Mononuclear cell (primary cell): ENCODE results near the gene ZNF750. TPM values are rescaled to one million over a fixed set of nuclear protein-coding genes. Genes with fewer than 3 reads are reported as not detected.

Source experiments
- H3K27me3 ChIP-seq: 2 replicates; pipeline ENCODE4 v1.6.0; 2011; ENCODE audit warnings: low read length, control low read depth; ENCODE audit not compliant: insufficient read depth
- H3K4me1 ChIP-seq: 2 replicates; pipeline ENCODE4 v1.5.1; 2011; ENCODE audit warnings: mild to moderate bottlenecking, low read length, control low read depth; ENCODE audit not compliant: insufficient read depth
- H3K4me3 ChIP-seq: 2 replicates; pipeline ENCODE4 v1.5.1; 2011; ENCODE audit warnings: mild to moderate bottlenecking, low read length, moderate library complexity
- H3K9me3 ChIP-seq: 2 replicates; pipeline ENCODE4 v1.5.1; 2011; ENCODE audit warnings: low read depth, mild to moderate bottlenecking, control low read depth, low read length
- total RNA-seq: library from RNA; depleted of rRNA; stranded (reverse); fragments of >200 nt; gene quantifications from one replicate; pipeline ENCODE4 v1.2.3, GENCODE V29; 2012

ZNF750 gene
- total RNA-seq, 1 donor: not detected

GRCh38 chr17:82876602-82877379, 37.0 kb upstream of the ZNF750 start:
- Histone ChIP-seq H3K9me3 (no peaks in the 10 kb centered on the region), H3K4me1 (peaks cover 70% of the 10 kb centered on the region), H3K27me3 (no peaks in the 10 kb centered on the region), H3K4me3 (no peak overlapping the region)

GRCh38 chr17:82876149-82876548, 36.3 kb upstream of the ZNF750 start:
- peaks cover 69% of the 10 kb centered on the region for H3K4me1 ChIP-seq
- H3K4me3 ChIP-seq: no peak overlapping the region

GRCh38 chr17:82875407-82875856, 35.6 kb upstream of the ZNF750 start:
- no peaks in the 10 kb centered on the region for H3K27me3 ChIP-seq
- H3K4me1 ChIP-seq: peaks cover 68% of the 10 kb centered on the region
- no peaks in the 10 kb centered on the region for H3K9me3 ChIP-seq
- H3K4me3 ChIP-seq: no peak overlapping the region

More at GRCh38 chr17:82876149-82876548, 36.3 kb upstream of the ZNF750 start:
- Histone ChIP-seq H3K27me3 (no peaks in the 10 kb centered on the region), H3K9me3 (no peaks in the 10 kb centered on the region)

- H3K4me3 ChIP-seq: no peak overlapping the region
- no peaks in the 10 kb centered on the region for H3K27me3 ChIP-seq
- H3K9me3 ChIP-seq: no peaks in the 10 kb centered on the region
- peaks cover 62% of the 10 kb centered on the region for H3K4me1 ChIP-seq
Observed at GRCh38 chr17:82874011-82874835, 34.4 kb upstream of the ZNF750 start.

- no peaks in the 10 kb centered on the region for H3K27me3 ChIP-seq
- H3K4me3 ChIP-seq: no peak overlapping the region
- H3K4me1 ChIP-seq: peaks cover 55% of the 10 kb centered on the region
- no peaks in the 10 kb centered on the region for H3K9me3 ChIP-seq
Observed at GRCh38 chr17:82873521-82873920, 33.7 kb upstream of the ZNF750 start.

GRCh38 chr17:82872591-82873520, 33.0 kb upstream of the ZNF750 start:
- Histone ChIP-seq H3K9me3 (no peaks in the 10 kb centered on the region), H3K4me1 (peaks cover 49% of the 10 kb centered on the region), H3K4me3 (no peak overlapping the region), H3K27me3 (no peaks in the 10 kb centered on the region)

GRCh38 chr17:82871776-82872561, 32.1 kb upstream of the ZNF750 start:
- no peaks in the 10 kb centered on the region for H3K9me3 ChIP-seq
- no peak overlapping the region for H3K4me3 ChIP-seq
- peaks cover 44% of the 10 kb centered on the region for H3K4me1 ChIP-seq
- no peaks in the 10 kb centered on the region for H3K27me3 ChIP-seq

GRCh38 chr17:82871056-82871775, 31.4 kb upstream of the ZNF750 start:
- Histone ChIP-seq H3K4me3 (no peak overlapping the region), H3K4me1 (peaks cover 42% of the 10 kb centered on the region), H3K27me3 (no peaks in the 10 kb centered on the region), H3K9me3 (no peaks in the 10 kb centered on the region)

- H3K27me3 ChIP-seq: no peaks in the 10 kb centered on the region
- H3K4me1 ChIP-seq: peaks cover 43% of the 10 kb centered on the region
- H3K4me3 ChIP-seq: no peak overlapping the region
- H3K9me3 ChIP-seq: no peaks in the 10 kb centered on the region
Observed at GRCh38 chr17:82870541-82870940, 30.7 kb upstream of the ZNF750 start.

- Histone ChIP-seq H3K27me3 (no peaks in the 10 kb centered on the region), H3K4me1 (peaks cover 43% of the 10 kb centered on the region), H3K9me3 (no peaks in the 10 kb centered on the region), H3K4me3 (no peak overlapping the region)
Observed at GRCh38 chr17:82870091-82870491, 30.3 kb upstream of the ZNF750 start.

GRCh38 chr17:82869536-82869935, 29.7 kb upstream of the ZNF750 start:
- no peaks in the 10 kb centered on the region for H3K9me3 ChIP-seq
- no peaks in the 10 kb centered on the region for H3K27me3 ChIP-seq
- H3K4me1 ChIP-seq: peaks cover 47% of the 10 kb centered on the region
- no peak overlapping the region for H3K4me3 ChIP-seq

GRCh38 chr17:82868715-82869131, 28.9 kb upstream of the ZNF750 start:
- Histone ChIP-seq H3K9me3 (no peaks in the 10 kb centered on the region), H3K4me1 (peaks cover 55% of the 10 kb centered on the region), H3K4me3 (no peak overlapping the region), H3K27me3 (no peaks in the 10 kb centered on the region)

GRCh38 chr17:82867763-82868325, 28.0 kb upstream of the ZNF750 start:
- Histone ChIP-seq H3K4me1 (peaks cover 61% of the 10 kb centered on the region), H3K4me3 (no peak overlapping the region), H3K9me3 (no peaks in the 10 kb centered on the region), H3K27me3 (no peaks in the 10 kb centered on the region)
